ENCODE measurements around the gene PLCD4.
A peak's percentile ranks its signal among the peaks of the same experiment; 100 is the strongest.

PLCD4 gene

DNA sequence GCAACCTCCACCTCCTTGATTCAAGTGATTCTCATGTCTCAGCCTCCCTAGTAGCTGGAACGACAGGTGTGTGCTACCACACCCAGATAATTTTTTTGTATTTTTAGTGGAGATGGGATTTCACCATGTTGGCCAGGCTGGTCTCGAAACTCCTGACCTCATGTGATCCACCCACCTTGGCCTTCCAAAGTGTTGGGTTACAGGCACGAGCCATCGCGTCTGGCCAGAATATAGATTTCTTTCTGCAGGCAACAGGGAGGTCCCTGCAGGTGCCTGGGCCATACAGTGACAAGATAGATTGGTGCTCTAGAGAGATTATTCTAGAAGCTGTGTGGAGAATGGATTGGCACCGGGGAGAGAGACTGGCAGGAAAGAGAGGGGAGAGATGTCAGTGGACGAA lies 13.3 kb downstream of the PLCD4 start:
- no peak for DNase-seq (ENCODE audit: low read depth)

DNA sequence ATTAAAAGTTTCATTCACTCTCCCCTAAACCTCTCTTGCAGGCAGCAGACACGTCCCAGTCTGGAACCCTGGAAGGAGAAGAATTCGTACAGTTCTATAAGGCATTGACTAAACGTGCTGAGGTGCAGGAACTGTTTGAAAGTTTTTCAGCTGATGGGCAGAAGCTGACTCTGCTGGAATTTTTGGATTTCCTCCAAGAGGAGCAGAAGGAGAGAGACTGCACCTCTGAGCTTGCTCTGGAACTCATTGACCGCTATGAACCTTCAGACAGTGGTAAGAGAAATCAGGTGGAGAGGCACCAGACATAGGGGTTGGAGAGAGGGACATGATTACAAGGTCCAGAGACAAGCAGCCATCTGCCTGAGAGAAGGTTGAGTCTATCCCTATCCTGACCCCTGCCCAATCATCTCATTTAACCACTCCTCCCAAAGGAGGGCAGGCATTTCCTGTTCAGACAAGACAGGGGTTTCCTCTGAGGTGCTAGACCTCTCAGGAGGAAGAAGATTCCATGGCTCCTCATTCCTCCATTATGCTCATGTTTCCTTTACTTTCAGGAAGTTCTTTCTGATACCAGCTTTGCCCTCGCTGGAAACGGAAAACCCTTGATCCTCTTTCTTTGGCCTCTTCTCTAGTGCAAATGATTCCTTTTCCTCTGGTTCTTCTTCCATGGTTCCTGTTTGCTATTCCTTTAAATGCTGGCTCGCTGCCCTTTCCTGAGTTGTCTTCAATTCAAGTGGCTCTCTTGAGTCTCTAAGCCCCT lies 15.1 kb downstream of the PLCD4 start:
- DNase-seq (ENCODE audit: low read depth), result no peak

DNA sequence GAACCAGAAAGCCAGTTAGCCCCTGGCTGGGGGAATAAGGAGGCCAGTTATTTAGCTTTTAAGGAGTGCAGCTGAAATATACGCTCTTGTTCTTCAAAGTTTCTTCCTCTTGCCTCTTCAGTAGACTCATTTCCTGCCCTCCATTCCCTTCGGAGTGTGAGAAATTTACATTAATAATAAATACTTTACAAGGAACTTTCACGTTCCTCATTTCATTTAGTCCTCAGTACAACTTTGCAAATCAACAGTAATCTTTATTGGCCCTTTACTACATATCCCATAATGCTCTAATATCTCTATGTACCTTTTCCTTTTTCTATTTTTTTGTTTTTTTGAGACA lies 15.6 kb downstream of the PLCD4 start:
- no peak for DNase-seq (ENCODE audit: low read depth)

DNA sequence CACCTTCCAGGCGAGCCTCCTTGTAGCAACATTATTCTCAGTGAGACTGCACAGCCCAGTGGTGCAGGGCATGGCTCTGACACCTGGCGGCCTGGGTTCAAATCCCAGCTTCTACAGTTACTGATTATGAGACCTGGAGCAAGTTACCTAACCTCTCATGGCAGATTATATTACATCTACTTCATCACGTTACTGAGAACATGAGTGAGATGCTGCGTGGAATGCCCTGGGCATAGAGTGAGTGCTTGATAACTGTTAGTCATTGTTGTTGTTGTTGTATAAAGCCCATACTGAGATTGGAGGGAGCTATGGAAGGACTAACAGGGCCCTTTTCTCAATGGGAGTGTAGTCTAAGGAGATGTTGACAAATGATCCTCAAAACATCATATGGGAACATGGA lies 18.7 kb downstream of the PLCD4 start:
- DNase-seq (ENCODE audit: low read depth), result no peak

DNA sequence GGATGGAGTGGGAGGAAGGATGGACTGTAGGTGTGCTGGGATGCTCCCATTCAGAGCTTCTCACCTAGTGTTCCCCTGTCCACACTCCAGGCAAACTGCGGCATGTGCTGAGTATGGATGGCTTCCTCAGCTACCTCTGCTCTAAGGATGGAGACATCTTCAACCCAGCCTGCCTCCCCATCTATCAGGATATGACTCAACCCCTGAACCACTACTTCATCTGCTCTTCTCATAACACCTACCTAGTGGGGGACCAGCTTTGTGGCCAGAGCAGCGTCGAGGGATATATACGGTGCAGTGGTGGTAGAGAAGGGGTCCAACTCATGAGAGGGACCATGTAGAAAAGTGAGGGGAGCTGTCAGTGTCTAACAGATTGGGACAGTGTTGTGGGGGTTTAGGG lies 20.2 kb downstream of the PLCD4 start:
- DNase-seq (ENCODE audit: low read depth), result no peak

DNA sequence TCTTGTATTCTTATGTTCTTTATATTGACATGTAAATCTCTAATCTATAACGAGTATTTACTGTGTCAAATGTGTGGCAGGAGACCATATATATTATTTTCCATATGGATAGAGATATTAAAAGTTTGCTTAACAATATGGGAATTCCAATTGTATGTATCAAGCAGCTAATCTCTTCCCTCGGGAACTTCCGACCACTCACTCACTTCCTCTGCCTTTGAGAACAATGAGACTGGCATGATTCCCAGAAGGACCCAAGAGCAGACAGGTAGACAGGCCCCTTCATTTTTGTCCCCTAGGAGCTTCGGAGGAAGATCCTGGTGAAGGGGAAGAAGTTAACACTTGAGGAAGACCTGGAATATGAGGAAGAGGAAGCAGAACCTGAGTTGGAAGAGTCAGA lies 24.1 kb downstream of the PLCD4 start:
- no peak for DNase-seq (ENCODE audit: low read depth)

DNA sequence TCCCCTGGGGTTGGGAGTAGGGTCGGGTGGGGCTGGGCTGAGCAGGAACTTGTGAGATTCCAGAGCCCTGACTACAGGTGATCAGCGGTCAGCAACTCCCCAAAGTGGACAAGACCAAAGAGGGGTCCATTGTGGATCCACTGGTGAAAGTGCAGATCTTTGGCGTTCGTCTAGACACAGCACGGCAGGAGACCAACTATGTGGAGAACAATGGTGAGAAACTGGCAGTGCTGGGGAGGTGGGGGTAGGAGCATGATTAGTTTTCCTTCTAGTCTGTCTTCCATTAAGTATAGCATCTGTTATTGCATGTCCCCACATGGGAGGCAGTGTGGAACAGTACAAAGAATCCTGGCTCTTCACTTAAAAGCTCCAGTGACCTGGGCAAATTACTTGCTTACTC lies 28.0 kb downstream of the PLCD4 start:
- no peak for DNase-seq (ENCODE audit: low read depth)

DNA sequence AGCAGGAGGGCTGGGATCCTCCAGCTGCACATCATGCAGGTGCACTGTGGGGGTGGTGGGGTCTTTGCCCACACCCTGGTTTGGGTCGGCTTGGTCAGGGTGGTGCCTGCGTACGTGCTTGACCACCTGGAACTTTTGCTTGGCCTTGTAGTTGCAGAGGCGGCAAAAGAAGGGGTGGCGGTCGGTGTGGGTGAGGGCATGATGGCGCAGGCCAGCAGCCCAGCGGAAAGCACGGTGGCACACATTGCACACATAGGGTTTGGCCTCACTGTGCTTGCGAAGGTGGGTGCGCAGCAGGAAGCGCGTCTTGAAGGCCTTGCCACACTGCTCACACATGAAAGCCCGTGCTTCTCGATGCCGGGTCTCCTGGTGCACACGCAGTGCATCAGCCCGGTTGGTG lies 30.7 kb downstream of the PLCD4 start:
- DNase-seq (ENCODE audit: low read depth), result no peak

DNA sequence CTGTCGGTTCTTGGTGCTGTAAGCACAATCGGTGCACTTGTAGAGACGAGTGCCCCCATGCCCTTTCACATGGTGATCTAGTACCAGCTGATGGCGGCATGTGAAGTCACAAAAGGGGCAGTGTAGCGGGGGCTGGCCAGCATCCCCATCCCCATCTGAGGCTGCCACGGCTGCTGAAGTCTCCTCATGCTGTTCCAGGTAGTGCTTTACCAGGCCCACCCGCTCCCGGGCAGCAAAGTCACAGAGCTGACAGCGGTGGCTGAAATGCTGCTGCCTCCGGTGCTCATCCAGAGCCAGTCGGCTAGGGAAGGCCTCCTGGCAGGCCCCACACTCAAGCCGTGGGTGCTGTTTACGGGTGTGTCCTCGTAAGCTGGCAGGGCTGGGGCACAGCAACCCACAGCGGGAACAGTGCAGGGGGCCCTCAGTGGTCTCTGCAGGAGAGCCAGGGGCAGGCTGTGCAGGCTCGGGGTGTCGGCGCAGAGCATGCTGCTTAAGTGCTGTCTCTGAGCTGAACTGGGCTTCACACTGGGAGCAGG lies 34.5 kb downstream of the PLCD4 start:
- DNase-seq (ENCODE audit: low read depth), result no peak

DNA sequence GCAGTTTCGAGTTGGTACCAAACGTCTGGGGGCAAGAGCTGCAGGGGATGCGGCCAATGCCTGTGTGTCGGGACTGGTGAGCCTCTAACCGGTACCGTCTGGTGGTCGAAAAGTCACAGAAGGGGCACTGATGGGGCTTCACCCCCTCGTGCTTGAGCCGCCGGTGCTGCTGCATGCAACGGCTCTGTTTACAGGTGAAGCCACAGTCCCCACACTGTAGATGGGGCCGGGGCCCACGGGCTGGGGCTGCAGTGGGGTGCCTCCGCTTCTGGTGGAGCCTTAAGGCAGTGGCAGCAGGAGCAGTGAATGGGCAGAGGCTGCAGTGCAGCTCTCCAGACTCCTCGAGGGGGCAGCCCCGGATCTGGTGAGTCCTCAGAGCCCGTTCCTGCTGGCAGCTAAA lies 35.1 kb downstream of the PLCD4 start:
- DNase-seq (ENCODE audit: low read depth), result no peak

DNA sequence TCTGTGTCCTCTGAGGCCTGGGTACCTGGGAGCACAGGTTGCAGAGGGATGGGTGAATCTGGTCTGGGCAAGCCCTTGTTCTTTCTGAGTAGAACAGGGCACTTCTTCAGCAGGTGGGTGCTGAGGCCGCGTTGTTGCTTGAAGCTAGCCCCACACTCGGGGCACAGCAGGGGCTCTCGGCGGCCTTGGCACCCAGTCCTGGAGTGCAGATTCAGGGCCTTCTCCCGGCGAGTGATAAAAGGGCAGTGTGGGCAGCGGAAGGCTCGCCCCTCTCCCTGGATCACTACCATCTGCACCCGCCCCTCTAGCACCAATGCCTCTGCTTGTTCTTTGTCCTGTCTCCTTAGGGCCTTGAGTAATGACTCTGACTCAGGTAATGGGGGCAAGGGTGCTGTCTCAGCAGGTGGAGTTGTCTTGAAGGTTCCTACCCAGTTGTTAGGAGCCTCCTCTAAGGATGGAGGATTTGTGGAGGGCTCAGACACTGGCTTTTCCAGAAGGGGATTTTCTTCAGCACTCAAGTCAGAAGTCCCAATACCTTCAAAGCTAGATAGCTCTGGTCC lies 36.1 kb downstream of the PLCD4 start:
- no peak for DNase-seq (ENCODE audit: low read depth)

DNA sequence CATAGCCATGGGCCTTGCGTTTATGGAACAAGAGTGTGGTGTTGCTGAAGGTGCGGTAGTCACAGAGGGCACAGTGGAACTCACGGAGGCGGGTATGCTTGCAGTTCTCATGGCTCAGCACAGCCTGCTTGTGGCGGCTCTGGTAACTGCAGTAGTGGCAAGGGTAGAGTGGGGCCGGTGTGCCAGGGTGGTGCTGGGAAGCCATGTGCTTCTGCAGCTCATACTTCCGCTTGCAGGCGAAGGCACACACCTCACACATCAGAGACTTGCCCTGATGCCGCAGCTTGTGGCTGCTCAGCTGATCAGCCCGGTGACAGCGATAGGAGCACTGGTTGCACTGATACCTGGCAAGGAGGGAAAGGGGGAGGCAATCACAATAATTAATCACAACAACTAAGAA lies 37.0 kb downstream of the PLCD4 start:
- no peak for DNase-seq (ENCODE audit: low read depth)

DNA sequence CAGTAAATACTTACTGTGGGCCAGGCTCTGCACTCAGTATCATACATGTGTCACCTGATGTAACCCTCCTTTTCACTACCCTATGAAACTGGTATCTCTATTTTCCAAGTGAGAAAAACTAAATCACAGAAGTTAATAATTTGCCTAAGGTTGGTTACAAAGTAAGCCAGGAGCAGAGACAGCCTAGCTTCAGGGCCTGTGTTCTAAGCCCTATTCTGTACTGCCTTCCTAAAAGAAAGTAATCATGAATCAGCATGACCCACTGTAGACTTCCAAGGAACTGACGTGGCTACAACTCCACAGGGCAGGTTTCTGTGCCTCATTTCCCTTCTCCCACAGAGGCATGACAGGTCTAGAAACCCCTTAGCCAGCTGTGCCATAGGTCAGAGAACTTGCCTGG lies 37.4 kb downstream of the PLCD4 start:
- no peak for DNase-seq (ENCODE audit: low read depth)

DNA sequence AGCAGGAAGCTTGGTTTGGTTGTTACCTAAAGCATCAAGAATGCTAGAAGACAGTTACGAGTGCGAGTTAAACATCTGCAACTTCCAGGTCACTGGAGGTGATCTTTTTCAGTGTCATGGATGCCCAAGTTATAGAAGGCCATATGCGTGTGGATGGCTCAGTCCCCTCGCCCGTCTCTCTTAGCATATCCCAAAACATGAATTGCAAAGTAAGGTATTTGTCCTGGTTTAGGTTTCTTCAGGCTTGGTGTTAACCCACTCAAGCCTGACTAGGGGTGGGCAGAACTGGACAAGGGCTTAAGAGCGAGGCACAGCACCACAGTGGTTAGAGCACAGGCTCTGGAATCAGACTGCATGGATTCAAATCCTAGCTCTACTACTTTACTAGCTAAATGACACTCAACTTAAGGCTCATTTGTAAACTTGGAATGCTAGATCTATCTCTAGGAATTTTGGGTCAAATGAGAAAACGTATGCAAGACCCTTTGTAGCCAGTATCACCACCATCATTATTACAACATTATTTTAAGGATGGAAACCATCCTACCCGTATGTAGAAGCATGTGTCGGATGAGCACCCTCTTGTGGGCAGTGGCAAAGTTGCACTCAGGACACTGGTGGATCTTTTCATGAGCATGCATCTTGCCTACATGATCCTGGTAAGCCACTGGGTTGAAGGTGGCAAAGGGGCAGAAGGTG lies 40.5 kb downstream of the PLCD4 start:
- no peak for DNase-seq (ENCODE audit: low read depth)

DNA sequence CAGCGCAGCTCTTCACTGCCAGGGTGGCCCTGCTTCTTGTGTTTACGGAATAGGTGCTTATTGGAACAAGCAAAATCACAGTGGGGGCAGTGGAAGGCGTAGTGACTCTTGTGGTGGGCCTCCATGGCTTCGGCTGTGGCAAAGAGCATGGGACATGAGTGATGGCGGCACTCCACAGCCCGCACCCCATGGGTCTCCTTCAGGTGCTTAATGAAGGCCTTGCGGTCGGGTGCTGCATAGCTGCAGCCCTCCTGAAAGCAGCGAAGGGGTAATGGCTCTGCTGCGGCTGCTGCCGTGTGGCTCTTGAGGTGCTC lies 41.0 kb downstream of the PLCD4 start:
- DNase-seq (ENCODE audit: low read depth), result no peak

DNA sequence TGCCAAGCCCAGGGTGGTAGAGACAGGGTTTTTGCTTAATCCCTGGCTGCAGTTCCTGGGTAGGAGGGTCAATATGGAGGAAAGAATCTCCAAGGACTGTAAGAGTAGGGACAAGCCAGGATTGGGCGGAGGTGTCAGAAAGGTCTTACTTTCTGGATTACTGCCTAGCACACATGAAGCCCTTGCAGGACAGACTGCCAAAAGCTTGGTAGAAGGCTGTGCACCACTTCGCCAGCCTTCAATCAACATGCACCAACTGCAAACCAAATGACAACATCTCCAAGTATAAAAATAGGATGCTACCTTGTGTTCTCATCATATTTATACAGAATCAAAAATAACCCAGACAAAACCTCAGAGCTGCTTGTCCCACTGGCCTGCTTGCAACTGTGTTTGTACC lies 48.1 kb downstream of the PLCD4 start:
- DNase-seq (ENCODE audit: low read depth), result no peak

DNA sequence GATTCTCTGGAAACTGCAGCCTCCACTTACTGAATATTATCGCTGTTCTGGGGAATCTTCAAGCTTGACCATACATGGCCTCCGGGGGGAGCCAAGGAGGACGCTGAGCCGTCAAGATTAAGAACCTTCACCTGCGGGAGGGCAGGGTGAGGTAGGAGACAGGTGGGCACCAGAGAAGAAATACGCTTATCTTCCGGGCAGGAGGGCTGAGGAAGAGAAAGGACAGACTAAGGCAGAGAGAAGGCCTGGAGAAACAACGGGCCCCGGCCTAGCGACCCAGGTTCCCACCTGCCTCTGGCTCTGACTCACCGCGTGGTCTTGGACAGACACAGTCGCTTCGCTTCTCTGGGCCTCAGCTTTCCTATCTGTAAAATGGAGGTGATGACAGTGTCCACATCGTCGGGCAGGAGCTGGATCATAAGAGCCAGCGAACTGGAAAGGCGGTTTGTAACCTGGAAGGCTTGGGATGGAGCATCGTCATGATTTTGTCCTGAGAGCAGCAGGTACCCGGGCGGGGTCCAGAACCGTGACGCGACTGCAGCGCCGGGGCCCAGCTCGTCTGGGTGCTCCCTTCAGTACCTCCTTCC lies 51.1 kb downstream of the PLCD4 start:
- DNase-seq (ENCODE audit: low read depth), result no peak

DNA sequence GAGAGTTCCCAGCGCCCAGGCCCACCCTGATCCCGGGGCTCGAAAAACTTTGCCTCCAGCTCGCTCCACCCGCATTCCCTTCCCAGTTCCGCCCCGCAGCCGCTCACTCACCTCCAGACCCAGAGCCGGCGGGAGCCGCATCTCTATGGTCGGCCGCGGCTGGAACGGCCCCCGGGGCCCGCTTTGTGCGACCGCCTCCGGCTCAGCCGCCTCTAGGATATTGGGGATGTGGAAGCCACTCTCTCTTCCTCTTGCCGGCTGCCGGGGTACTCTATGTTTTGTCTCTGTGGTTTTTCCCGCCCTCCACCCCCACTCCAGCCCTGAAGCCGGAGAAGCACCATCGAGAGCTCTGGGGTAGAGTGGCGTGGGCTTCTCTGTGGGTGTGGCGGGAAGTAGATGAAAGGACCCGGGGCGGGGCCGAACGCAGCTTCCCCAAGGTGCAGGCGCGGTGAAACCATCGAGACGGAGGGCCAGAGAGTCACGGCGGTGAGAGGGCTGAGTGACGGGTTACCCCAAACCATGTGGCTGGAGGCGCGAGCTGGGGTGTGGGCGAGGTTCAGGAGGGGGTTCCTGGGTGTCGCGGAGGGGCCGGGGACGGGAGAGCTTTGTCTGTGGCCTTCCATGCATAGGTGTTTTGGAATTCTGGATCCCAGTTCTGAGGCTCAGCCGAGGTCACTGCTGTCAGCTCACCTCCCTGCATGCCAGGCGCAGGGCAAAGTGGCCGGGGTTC lies 51.7 kb downstream of the PLCD4 start, which contains the start of the genes BCS1L and ZNF142:
TSS of gene BCS1L (plus strand) at position 426 of the 730 bp plus-strand sequence. CDS start 1,305 bp downstream, outside the sequence.
TSS of gene ZNF142 (minus strand) at position 366 of the 730 bp plus-strand sequence. CDS start 3,194 bp downstream, outside the sequence.
- peak; percentile 87 for DNase-seq (ENCODE audit: low read depth)

DNA sequence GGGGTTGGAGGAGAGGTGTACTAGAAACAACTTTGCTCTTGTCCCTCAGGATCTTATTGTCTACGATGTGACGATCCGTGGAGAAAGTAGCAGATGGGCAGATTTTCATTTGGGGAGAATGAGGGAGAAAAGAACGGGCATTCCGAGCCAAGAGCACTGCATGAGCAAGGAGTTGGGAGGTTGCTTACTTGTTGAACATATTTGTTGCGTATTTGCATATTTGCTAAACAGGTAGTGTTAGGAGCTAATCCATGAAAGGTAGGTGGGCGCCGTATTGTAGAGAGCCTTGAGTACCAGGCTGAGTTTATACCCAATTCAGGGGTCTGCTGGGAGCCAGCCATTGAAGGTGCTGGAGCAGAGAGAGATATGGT lies 52.3 kb downstream of the PLCD4 start:
- DNase-seq (ENCODE audit: low read depth), result no peak

DNA sequence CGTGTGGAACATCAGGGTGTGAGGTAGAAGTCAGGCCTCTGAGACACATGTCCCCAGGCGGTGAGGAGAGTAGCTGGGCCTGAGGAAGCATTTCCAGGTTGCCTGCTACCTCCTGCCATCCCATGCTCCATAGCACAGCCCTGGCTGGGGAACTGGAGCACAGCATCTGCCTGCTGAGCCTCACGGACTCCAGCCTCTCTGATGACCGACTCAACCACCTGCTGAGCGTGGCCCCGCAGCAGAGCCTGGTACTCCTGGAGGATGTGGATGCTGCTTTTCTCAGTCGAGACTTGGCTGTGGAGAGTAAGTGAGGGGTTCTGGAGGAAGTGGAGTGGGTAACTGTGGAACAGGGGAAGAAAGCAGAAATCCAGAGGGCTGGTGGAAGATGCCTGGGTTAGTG lies 54.7 kb downstream of the PLCD4 start:
- DNase-seq (ENCODE audit: low read depth), result no peak

DNA sequence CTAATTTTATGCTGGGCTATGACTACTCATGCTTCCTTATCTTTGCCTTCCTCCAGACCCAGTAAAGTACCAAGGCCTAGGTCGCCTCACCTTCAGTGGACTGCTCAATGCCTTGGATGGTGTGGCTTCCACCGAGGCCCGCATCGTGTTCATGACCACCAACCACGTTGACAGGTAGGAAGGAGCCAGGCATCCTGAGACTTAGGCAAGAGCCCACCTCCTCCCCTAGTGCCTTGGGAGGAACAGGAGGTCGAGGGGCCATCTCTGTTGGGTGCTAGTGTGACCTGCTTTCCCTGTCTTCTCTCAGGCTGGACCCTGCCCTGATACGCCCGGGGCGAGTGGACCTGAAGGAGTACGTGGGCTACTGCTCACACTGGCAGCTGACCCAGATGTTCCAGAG lies 55.1 kb downstream of the PLCD4 start:
- DNase-seq (ENCODE audit: low read depth), result no peak

DNA sequence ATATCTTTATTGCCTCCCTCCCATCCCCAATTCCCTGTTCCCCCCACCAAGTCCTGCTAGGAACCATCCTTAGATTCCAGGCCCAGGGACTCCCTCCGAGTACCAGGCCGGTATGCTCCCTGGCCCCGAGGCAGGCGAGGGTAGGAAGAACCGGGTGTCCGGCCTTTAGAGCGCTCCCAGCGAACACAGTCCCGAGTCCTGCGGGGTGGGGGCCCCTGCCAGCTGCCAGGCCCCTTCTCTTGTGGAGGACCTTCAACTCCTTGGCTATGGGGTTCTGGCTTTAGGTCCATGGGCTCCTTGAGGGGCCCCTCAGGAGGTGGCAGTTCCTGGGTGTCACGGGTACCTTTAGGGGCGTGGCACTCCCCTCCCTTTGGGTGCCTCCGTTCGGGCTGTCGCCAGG lies 56.2 kb downstream of the PLCD4 start:
- DNase-seq (ENCODE audit: low read depth), result no peak
